ENCODE measurements around the gene PARD6G.
A peak's percentile ranks its signal among the peaks of the same experiment; 100 is the strongest.
"Not testable (repeated sequence)": the region's sequence is repeated elsewhere in the genome, so short reads cannot be mapped to it uniquely, and the experiment has no call there.

The PARD6G gene

GRCh38 chr18:80225685-80226084, 21.6 kb downstream of the PARD6G start:
- Histone ChIP-seq H4K12ac (ENCODE audit: low read depth, low read length) (no peak overlapping the region), H3K4me2 (ENCODE audit: low read length) (no peak overlapping the region), H3K4me1 (ENCODE audit: control insufficient read depth in 1 of 2, insufficient read depth in 2 of 2, low read length in 2 of 2) (peaks cover 0 to 2% of the 10 kb centered on the region in 2 experiments), H3K18ac (ENCODE audit: low read length) (no peak overlapping the region), H3K9ac (ENCODE audit: low read length) (no peak overlapping the region), H3K4ac (ENCODE audit: low read depth, low read length) (no peak overlapping the region), H3K79me2 (ENCODE audit: control insufficient read depth, insufficient read depth, low read length, poor library complexity) (no peaks in the 10 kb centered on the region), H3K27me3 (ENCODE audit: insufficient read depth, low read length) (no peaks in the 10 kb centered on the region), H4K91ac (ENCODE audit: low read depth, low read length) (no peak overlapping the region), H3K4me3 (ENCODE audit: low read depth, low read length) (no peak overlapping the region), H3K79me1 (ENCODE audit: low read length) (no peaks in the 10 kb centered on the region), H2BK120ac (ENCODE audit: insufficient read depth, low read length, poor library complexity) (no peak overlapping the region), H3K36me3 (ENCODE audit: control insufficient read depth in 1 of 2, insufficient read depth in 2 of 2, low read length in 2 of 2) (no peaks in the 10 kb centered on the region), H2AFZ (ENCODE audit: insufficient read depth, low read length, poor library complexity) (no peak overlapping the region), H3K14ac (ENCODE audit: low read length) (no peak overlapping the region), H3K9me3 (ENCODE audit: insufficient read depth, low read depth, low read length) (no peaks in the 10 kb centered on the region), H3K23ac (ENCODE audit: low read length) (no peak overlapping the region), H2BK5ac (ENCODE audit: low read depth, low read length, poor library complexity) (no peak overlapping the region), H2BK12ac (ENCODE audit: low read length) (no peak overlapping the region), H3K27ac (ENCODE audit: low read depth, low read length) (no peak overlapping the region), H4K8ac (ENCODE audit: low read depth, low read length) (no peak overlapping the region), H2AK5ac (ENCODE audit: low read length) (no peak overlapping the region)
- WGBS (ENCODE audit: extremely low coverage, insufficient coverage, insufficient read length) = no CpG with 5 or more reads among the region's 4 CpGs
- no peak for DNase-seq

- H3K9ac ChIP-seq (ENCODE audit: low read length) = no peak overlapping the region
- H4K12ac ChIP-seq (ENCODE audit: low read depth, low read length) = no peak overlapping the region
- peak; percentile 82 to 90 for DNase-seq
- no peaks in the 10 kb centered on the region for H3K79me2 ChIP-seq (ENCODE audit: control insufficient read depth, insufficient read depth, low read length, poor library complexity)
- H3K4ac ChIP-seq (ENCODE audit: low read depth, low read length) = no peak overlapping the region
- H2AFZ ChIP-seq (ENCODE audit: insufficient read depth, low read length, poor library complexity) = no peak overlapping the region
- H3K4me1 ChIP-seq (ENCODE audit: control insufficient read depth in 1 of 2, insufficient read depth in 2 of 2, low read length in 2 of 2) = peaks cover 0 to 2% of the 10 kb centered on the region in 2 experiments
- H3K18ac ChIP-seq (ENCODE audit: low read length) = no peak overlapping the region
- H4K91ac ChIP-seq (ENCODE audit: low read depth, low read length) = no peak overlapping the region
- H3K9me3 ChIP-seq (ENCODE audit: insufficient read depth, low read depth, low read length) = no peaks in the 10 kb centered on the region
- H3K14ac ChIP-seq (ENCODE audit: low read length) = no peak overlapping the region
- H3K23ac ChIP-seq (ENCODE audit: low read length) = no peak overlapping the region
- H3K79me1 ChIP-seq (ENCODE audit: low read length) = no peaks in the 10 kb centered on the region
- no peak overlapping the region for H3K4me3 ChIP-seq (ENCODE audit: low read depth, low read length)
- no peak overlapping the region for H2BK5ac ChIP-seq (ENCODE audit: low read depth, low read length, poor library complexity)
- H2AK5ac ChIP-seq (ENCODE audit: low read length) = no peak overlapping the region
- WGBS (ENCODE audit: extremely low coverage, insufficient coverage, insufficient read length) = no CpG with 5 or more reads among the region's 4 CpGs
- no peak overlapping the region for H2BK12ac ChIP-seq (ENCODE audit: low read length)
- H3K4me2 ChIP-seq (ENCODE audit: low read length) = no peak overlapping the region
- no peak overlapping the region for H4K8ac ChIP-seq (ENCODE audit: low read depth, low read length)
- H3K27me3 ChIP-seq (ENCODE audit: insufficient read depth, low read length) = no peaks in the 10 kb centered on the region
- H2BK120ac ChIP-seq (ENCODE audit: insufficient read depth, low read length, poor library complexity) = no peak overlapping the region
- H3K27ac ChIP-seq (ENCODE audit: low read depth, low read length) = no peak overlapping the region
- H3K36me3 ChIP-seq (ENCODE audit: control insufficient read depth in 1 of 2, insufficient read depth in 2 of 2, low read length in 2 of 2) = no peaks in the 10 kb centered on the region
Observed at GRCh38 chr18:80223581-80224148, 23.6 kb downstream of the PARD6G start.

DNA sequence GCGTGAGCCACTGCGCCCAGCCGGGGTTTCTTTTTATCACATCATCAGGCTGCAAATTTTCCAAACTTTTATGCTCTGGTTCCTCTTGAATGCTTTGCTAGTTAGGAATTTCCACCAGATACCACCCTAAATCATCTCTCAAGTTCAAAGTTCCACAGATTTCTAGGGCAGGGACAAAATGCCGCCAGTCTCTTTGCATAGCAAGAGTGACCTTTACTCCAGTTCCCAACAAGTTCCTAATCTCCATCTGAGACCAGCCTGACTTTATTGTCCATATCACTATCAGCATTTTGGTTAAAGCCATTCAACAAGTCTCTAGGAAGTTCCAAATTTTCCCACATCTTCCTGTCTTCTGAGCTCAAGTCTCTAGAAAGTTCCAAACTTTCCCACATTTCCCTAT, 27.8 kb downstream of the PARD6G start:
- not testable (repeated sequence) for H2BK120ac ChIP-seq (ENCODE audit: insufficient read depth, low read length, poor library complexity); H3K4me3 ChIP-seq (ENCODE audit: low read depth, low read length); H3K79me2 ChIP-seq (ENCODE audit: control insufficient read depth, insufficient read depth, low read length, poor library complexity); H4K8ac ChIP-seq (ENCODE audit: low read depth, low read length); H3K27ac ChIP-seq (ENCODE audit: low read depth, low read length); H3K23ac ChIP-seq (ENCODE audit: low read length); H4K12ac ChIP-seq (ENCODE audit: low read depth, low read length); H3K4me2 ChIP-seq (ENCODE audit: low read length); H2BK5ac ChIP-seq (ENCODE audit: low read depth, low read length, poor library complexity); H3K9me3 ChIP-seq (ENCODE audit: insufficient read depth, low read depth, low read length); H2AK5ac ChIP-seq (ENCODE audit: low read length); H3K4ac ChIP-seq (ENCODE audit: low read depth, low read length); H3K18ac ChIP-seq (ENCODE audit: low read length); H4K91ac ChIP-seq (ENCODE audit: low read depth, low read length); H2AFZ ChIP-seq (ENCODE audit: insufficient read depth, low read length, poor library complexity); H3K14ac ChIP-seq (ENCODE audit: low read length); H2BK12ac ChIP-seq (ENCODE audit: low read length); H3K36me3 ChIP-seq (ENCODE audit: control insufficient read depth in 1 of 2, insufficient read depth in 2 of 2, low read length in 2 of 2); H3K79me1 ChIP-seq (ENCODE audit: low read length); H3K9ac ChIP-seq (ENCODE audit: low read length); DNase-seq; H3K27me3 ChIP-seq (ENCODE audit: insufficient read depth, low read length); H3K4me1 ChIP-seq (ENCODE audit: control insufficient read depth in 1 of 2, insufficient read depth in 2 of 2, low read length in 2 of 2)
- WGBS (ENCODE audit: extremely low coverage, insufficient coverage, insufficient read length) = no CpG with 5 or more reads among the region's 4 CpGs

GRCh38 chr18:80218341-80219227, 28.7 kb downstream of the PARD6G start:
- Histone ChIP-seq H2AFZ (ENCODE audit: insufficient read depth, low read length, poor library complexity) (no peak overlapping the region), H3K9ac (ENCODE audit: low read length) (no peak overlapping the region), H3K23ac (ENCODE audit: low read length) (no peak overlapping the region), H3K36me3 (ENCODE audit: control insufficient read depth in 1 of 2, insufficient read depth in 2 of 2, low read length in 2 of 2) (no peaks in the 10 kb centered on the region), H3K18ac (ENCODE audit: low read length) (no peak overlapping the region), H3K14ac (ENCODE audit: low read length) (no peak overlapping the region), H3K9me3 (ENCODE audit: insufficient read depth, low read depth, low read length) (no peaks in the 10 kb centered on the region), H3K4me3 (ENCODE audit: low read depth, low read length) (no peak overlapping the region), H3K79me1 (ENCODE audit: low read length) (no peaks in the 10 kb centered on the region), H4K12ac (ENCODE audit: low read depth, low read length) (no peak overlapping the region), H2BK120ac (ENCODE audit: insufficient read depth, low read length, poor library complexity) (no peak overlapping the region), H2AK5ac (ENCODE audit: low read length) (no peak overlapping the region), H2BK12ac (ENCODE audit: low read length) (no peak overlapping the region), H3K79me2 (ENCODE audit: control insufficient read depth, insufficient read depth, low read length, poor library complexity) (no peaks in the 10 kb centered on the region), H2BK5ac (ENCODE audit: low read depth, low read length, poor library complexity) (no peak overlapping the region), H4K91ac (ENCODE audit: low read depth, low read length) (no peak overlapping the region), H3K4me1 (ENCODE audit: control insufficient read depth in 1 of 2, insufficient read depth in 2 of 2, low read length in 2 of 2) (no peaks in the 10 kb centered on the region), H3K4me2 (ENCODE audit: low read length) (no peak overlapping the region), H3K4ac (ENCODE audit: low read depth, low read length) (no peak overlapping the region), H3K27ac (ENCODE audit: low read depth, low read length) (no peak overlapping the region), H4K8ac (ENCODE audit: low read depth, low read length) (no peak overlapping the region), H3K27me3 (ENCODE audit: insufficient read depth, low read length) (no peaks in the 10 kb centered on the region)
- no peak for DNase-seq
- WGBS (ENCODE audit: extremely low coverage, insufficient coverage, insufficient read length) = no CpG with 5 or more reads among the region's 10 CpGs

Measured in trophoblast cell (in vitro differentiated cells and primary cell).